Adipocyte (in vitro differentiated cells): ENCODE data around the gene SYP.

Source experiments
- DNase-seq: peaks from one replicate; pipeline ENCODE4 v3.0.0-alpha.2; 2015; ENCODE audit warnings: low read depth
- H3K27me3 ChIP-seq: replicated peaks from 2 replicates; pipeline ENCODE4 v1.7.0; 2013; ENCODE audit warnings: mild to moderate bottlenecking, low read length, moderate library complexity; ENCODE audit not compliant: control insufficient read depth, insufficient read depth
- H3K36me3 ChIP-seq: 2 replicates; pipeline ENCODE4 v1.7.0; 2013; ENCODE audit warnings: low read length, mild to moderate bottlenecking, moderate library complexity; ENCODE audit not compliant: control insufficient read depth, insufficient read depth, severe bottlenecking
- H3K4me1 ChIP-seq: 2 replicates; pipeline ENCODE4 v1.7.0; 2013; ENCODE audit warnings: mild to moderate bottlenecking, low read length, moderate library complexity; ENCODE audit not compliant: control insufficient read depth, insufficient read depth
- H3K4me3 ChIP-seq: 2 replicates; pipeline ENCODE4 v1.7.0; 2013; ENCODE audit warnings: mild to moderate bottlenecking, low read length, moderate library complexity
- H3K9ac ChIP-seq: 2 replicates; pipeline ENCODE4 v1.7.0; 2013; ENCODE audit warnings: mild to moderate bottlenecking, low read length, moderate library complexity
- H3K9me3 ChIP-seq: 2 replicates; pipeline ENCODE4 v1.7.0; 2013; ENCODE audit warnings: mild to moderate bottlenecking, low read length, moderate library complexity; ENCODE audit not compliant: control insufficient read depth

The SYP gene

GRCh38 chrX:49199906-49200771, at the start of gene SYP:
Gene SYP (minus strand): TSS chrX:49200193. CDS start chrX:49200186, 7 bp downstream.
- Histone ChIP-seq H3K9me3 (no peaks in the 10 kb centered on the region), H3K36me3 (no peaks in the 10 kb centered on the region), H3K27me3 (peaks cover 32% of the 10 kb centered on the region), H3K4me3 (peak within 1 kb of the TSS; percentile 64), H3K4me1 (peaks cover 4% of the 10 kb centered on the region), H3K9ac (peak within 1 kb of the TSS; percentile 59)
- peak; percentile 87 for DNase-seq

- Histone ChIP-seq H3K4me1 (no peaks in the 10 kb centered on the region), H3K9ac (no peak overlapping the region), H3K9me3 (no peaks in the 10 kb centered on the region), H3K27me3 (no peaks in the 10 kb centered on the region), H3K36me3 (peaks cover 3% of the 10 kb centered on the region), H3K4me3 (no peak overlapping the region)
- no peak for DNase-seq
Observed at GRCh38 chrX:49249616-49250015, 49.6 kb upstream of the SYP start.

DNA sequence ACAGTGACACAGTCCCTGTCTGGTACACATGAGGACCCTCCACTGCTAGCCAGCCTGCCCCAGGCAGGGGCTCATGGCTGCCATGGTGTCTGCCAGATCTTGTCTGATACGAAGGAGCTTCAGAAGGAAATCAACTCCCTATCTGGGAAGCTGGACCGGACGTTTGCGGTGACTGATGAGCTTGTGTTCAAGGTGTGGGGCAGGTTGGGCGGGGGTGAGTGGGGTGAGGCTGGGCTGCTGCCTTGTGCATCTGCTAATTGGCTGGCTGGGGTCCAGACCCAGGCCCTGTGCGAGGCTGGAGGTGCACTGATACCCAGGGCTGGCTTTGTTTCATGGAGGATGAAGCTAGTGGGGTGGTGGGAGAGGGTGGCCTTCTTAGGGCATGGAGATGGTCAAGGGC, 49.1 kb upstream of the SYP start:
- Histone ChIP-seq H3K9ac (no peak overlapping the region), H3K36me3 (peaks cover 3% of the 10 kb centered on the region), H3K4me3 (no peak overlapping the region), H3K4me1 (no peaks in the 10 kb centered on the region), H3K27me3 (no peaks in the 10 kb centered on the region), H3K9me3 (no peaks in the 10 kb centered on the region)
- DNase-seq: no peak

- Histone ChIP-seq H3K9ac (no peak overlapping the region), H3K4me3 (no peak overlapping the region), H3K27me3 (no peaks in the 10 kb centered on the region), H3K9me3 (no peaks in the 10 kb centered on the region), H3K36me3 (peaks cover 3% of the 10 kb centered on the region), H3K4me1 (no peaks in the 10 kb centered on the region)
- DNase-seq: no peak
Observed at GRCh38 chrX:49247916-49248811, 48.2 kb upstream of the SYP start.

DNA sequence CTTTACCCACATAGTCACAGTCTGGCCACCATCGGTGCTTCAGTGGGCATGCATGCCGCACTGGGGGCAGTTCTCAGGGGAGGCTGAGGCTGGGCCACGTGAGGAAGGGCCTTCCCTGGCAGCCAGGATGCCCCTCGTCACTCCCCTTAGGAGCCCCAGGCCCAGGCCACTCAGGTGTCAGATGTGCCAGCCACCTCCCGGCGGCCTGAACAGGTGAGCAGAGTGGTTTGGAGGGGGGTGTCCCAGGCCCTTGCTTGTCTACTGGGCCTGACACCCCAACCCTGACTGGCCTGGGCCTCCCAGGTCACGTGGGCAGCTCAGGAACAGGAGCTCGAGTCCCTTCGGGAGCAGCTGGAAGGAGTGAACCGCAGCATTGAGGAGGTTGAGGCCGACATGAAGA, 47.4 kb upstream of the SYP start:
- Histone ChIP-seq H3K4me3 (no peak overlapping the region), H3K27me3 (no peaks in the 10 kb centered on the region), H3K9ac (no peak overlapping the region), H3K36me3 (peaks cover 7% of the 10 kb centered on the region), H3K9me3 (no peaks in the 10 kb centered on the region), H3K4me1 (no peaks in the 10 kb centered on the region)
- no peak for DNase-seq

GRCh38 chrX:49246541-49246940, 46.5 kb upstream of the SYP start:
- Histone ChIP-seq H3K9me3 (no peaks in the 10 kb centered on the region), H3K27me3 (no peaks in the 10 kb centered on the region), H3K36me3 (peaks cover 7% of the 10 kb centered on the region), H3K9ac (no peak overlapping the region), H3K4me3 (no peak overlapping the region), H3K4me1 (no peaks in the 10 kb centered on the region)
- DNase-seq: no peak

DNA sequence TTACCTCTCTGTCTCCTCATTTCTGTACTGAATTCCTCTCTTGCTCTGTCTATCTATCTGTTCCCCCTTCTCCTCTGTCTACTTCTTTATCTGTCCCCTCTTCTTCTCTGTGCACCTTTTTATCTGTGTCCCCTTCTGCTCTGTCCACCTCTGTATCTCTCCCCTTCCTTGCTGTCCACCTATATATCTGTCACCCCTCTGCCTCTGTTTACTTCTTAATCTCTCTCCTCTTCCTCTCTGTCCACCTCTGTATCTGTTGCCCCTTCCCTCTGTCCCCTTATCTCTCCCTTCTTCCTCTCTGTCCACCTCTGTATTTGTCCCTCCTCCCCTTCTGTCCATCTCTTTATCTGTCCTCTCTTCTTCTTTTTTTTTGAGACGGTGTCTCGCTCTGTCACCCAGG, 44.2 kb upstream of the SYP start:
- Histone ChIP-seq H3K4me3 (no peak overlapping the region), H3K36me3 (peaks cover 7% of the 10 kb centered on the region), H3K4me1 (no peaks in the 10 kb centered on the region), H3K9ac (no peak overlapping the region), H3K9me3 (no peaks in the 10 kb centered on the region), H3K27me3 (no peaks in the 10 kb centered on the region)
- DNase-seq: no peak

GRCh38 chrX:49243166-49243565, 43.2 kb upstream of the SYP start:
- Histone ChIP-seq H3K27me3 (no peaks in the 10 kb centered on the region), H3K36me3 (peaks cover 7% of the 10 kb centered on the region), H3K9me3 (no peaks in the 10 kb centered on the region), H3K9ac (no peak overlapping the region), H3K4me1 (no peaks in the 10 kb centered on the region), H3K4me3 (no peak overlapping the region)
- DNase-seq: no peak

DNA sequence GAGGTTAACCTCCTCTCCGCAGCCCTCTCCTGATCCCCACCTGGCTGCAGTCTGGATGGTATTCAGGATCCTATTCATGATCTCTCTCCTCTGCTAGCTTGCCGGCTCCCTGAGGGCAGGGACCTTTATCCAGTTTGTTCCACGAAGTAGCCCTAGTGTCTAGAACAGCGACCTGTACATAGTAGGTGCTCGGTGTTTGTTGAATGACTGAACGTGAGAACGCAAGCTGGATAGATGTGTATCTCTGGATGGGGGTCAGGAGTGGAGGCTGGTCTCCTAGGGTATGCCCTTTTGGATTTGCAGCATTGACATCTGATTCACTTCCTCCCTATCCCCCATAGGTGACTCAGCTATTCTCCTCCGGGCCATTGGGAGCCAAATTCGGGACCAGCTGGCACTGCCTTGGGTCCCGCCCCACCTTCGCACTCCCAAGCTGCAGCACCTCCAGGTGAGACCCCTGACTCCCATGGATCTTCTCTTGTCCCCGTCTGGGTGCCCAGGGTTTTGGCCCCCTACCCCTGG, 42.6 kb upstream of the SYP start:
- Histone ChIP-seq H3K4me1 (no peaks in the 10 kb centered on the region), H3K9me3 (no peaks in the 10 kb centered on the region), H3K36me3 (peaks cover 7% of the 10 kb centered on the region), H3K9ac (no peak overlapping the region), H3K4me3 (no peak overlapping the region), H3K27me3 (no peaks in the 10 kb centered on the region)
- no peak for DNase-seq

DNA sequence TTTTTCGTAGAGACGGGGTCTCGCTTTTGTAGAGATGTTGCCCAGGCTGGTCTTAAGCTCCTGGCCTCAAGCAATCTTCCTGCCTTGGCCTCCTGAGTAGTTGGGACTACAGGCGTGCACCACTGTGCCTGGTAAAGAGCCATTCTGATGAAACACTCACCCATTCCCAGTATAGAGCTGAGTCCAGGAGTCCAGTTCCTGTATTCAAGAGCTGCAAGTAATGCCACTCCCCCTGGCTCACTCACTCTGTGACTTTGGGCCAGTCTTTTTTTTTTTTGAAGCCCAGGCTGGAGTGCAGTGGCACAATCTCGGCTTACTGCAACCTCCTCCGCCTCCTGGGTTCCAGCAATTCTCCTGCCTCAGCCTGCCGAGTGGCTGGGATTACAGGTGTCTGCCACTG, 38.7 kb upstream of the SYP start:
- Histone ChIP-seq H3K4me3 (no peak overlapping the region), H3K4me1 (peaks cover 2% of the 10 kb centered on the region), H3K9me3 (no peaks in the 10 kb centered on the region), H3K27me3 (no peaks in the 10 kb centered on the region), H3K36me3 (peaks cover 4% of the 10 kb centered on the region), H3K9ac (no peak overlapping the region)
- DNase-seq: no peak

DNA sequence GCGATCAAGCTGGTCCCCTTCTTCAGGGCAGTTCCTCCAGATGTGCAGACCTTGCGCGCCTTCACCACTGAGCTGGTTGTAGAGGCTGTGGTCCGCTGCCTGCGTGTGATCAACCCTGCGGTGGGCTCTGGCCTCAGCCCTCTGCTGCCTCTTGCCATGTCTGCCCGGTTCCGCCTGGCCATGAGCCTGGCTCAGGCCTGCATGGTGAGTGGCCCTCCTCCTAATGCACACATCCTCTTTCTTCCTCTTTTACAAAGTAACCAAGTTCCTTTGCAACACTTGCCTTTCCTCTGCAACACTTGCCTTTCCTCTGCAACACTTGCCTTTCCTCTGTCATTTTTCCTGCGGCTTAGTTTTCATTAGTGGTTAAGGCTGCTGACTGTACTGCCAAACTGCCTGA, 37.1 kb upstream of the SYP start:
- H3K27me3 ChIP-seq: no peaks in the 10 kb centered on the region
- no peak for DNase-seq
- peaks cover 2% of the 10 kb centered on the region for H3K4me1 ChIP-seq
- no peak overlapping the region for H3K4me3 ChIP-seq
- no peak overlapping the region for H3K9ac ChIP-seq
- no peaks in the 10 kb centered on the region for H3K9me3 ChIP-seq
- H3K36me3 ChIP-seq: no peaks in the 10 kb centered on the region
